Activated T-cell treated with anti-CD3 and anti-CD28 coated beads, Interleukin-2, amount 50 U/mL, for 72 hours (primary cell): Measurements from ENCODE around the gene CIB4. TPM values are rescaled to one million over a fixed set of nuclear protein-coding genes. Genes with fewer than 3 reads are reported as not detected.
"Not testable (repeated sequence)": the region's sequence is repeated elsewhere in the genome, so short reads cannot be mapped to it uniquely, and the experiment has no call there.

Source experiments
- ATAC-seq, 2 donors: fragments of 150-1000 bp; cut with Tn5 transposase; replicated peaks in 1 of 2; 2 replicates each; pipeline ENCODE4 v1.10.0; 2021; ENCODE audit warnings: moderate library complexity in 2 of 2, mild to moderate bottlenecking in 1 of 2
- DNase-seq, 2 donors: peaks; one replicate each; pipeline ENCODE4 v3.0.0; 2021 to 2022; ENCODE audit warnings: mixed read lengths in 1 of 2
- H3K27ac Mint-ChIP-seq: one replicate; pipeline ENCODE4 v1.8.0; 2022; ENCODE audit warnings: mild to moderate bottlenecking, moderate library complexity, mixed read lengths
- H3K27me3 Mint-ChIP-seq: one replicate; pipeline ENCODE4 v1.8.0; 2022; ENCODE audit warnings: low read depth, mixed read lengths
- H3K36me3 Mint-ChIP-seq, 2 donors: one replicate each; pipeline ENCODE4 v1.8.0; 2022; ENCODE audit warnings: mixed read lengths in 2 of 2, mild to moderate bottlenecking in 1 of 2; ENCODE audit not compliant: insufficient read depth in 2 of 2
- H3K4me1 Mint-ChIP-seq: one replicate; pipeline ENCODE4 v1.8.0; 2022; ENCODE audit warnings: low read depth, mixed read lengths
- H3K4me3 Mint-ChIP-seq, 2 donors: one replicate each; pipeline ENCODE4 v1.8.0; 2022; ENCODE audit warnings: mild to moderate bottlenecking in 2 of 2, mixed read lengths in 2 of 2, moderate library complexity in 2 of 2
- H3K9me3 Mint-ChIP-seq, 2 donors: one replicate each; pipeline ENCODE4 v1.8.0; 2022; ENCODE audit warnings: mixed read lengths in 2 of 2
- total RNA-seq, 2 donors: library from RNA; stranded (reverse); gene quantifications; one replicate each; pipeline ENCODE4 v1.2.3, GENCODE V29; 2022

The CIB4 gene
- total RNA-seq, 2 donors from 2014 or later: not detected

DNA sequence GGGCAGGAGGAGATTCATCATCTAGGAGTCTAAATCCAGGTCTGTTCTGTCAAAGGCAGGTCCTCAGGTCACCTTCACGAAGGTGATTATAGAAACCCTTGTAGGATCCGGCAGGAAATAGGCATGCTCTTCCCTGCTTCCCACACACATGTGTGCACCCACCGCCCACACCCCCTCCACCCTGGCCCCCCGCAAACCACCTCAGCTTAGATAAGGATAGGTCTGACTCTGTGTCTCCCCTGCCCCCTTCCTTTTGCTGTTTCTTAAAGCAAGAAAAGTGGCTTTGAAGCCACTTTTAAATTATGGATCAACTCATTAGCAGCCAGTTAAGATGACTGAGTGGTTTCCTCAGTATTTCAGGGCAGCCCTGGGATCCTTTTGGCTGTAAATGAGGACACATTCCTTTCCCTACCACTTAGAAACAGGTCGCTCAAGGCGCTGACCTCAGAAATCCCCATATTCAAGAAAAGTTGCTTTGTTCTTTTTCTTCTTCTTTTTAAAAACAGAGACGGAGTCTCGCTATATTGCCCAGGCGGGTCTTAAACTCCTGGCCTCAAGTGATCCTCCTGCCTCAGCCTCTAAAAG, 14.5 kb upstream of the CIB4 start:
- no peak overlapping the region for H3K27ac Mint-ChIP-seq
- no peaks in the 10 kb centered on the region for H3K4me1 Mint-ChIP-seq
- H3K4me3 Mint-ChIP-seq: no peak overlapping the region
- H3K27me3 Mint-ChIP-seq: peaks cover 3% of the 10 kb centered on the region
- no peak for DNase-seq
- peaks cover 0 to 2% of the 10 kb centered on the region in 2 donors for H3K36me3 Mint-ChIP-seq
- peaks cover 0 to 7% of the 10 kb centered on the region in 2 donors for H3K9me3 Mint-ChIP-seq
- ATAC-seq: no peak

- not testable (repeated sequence) for DNase-seq, H3K27me3 Mint-ChIP-seq, ATAC-seq, H3K36me3 Mint-ChIP-seq, H3K4me1 Mint-ChIP-seq, H3K9me3 Mint-ChIP-seq, H3K27ac Mint-ChIP-seq, H3K4me3 Mint-ChIP-seq
Measured at GRCh38 chr2:26655120-26655519, 14.0 kb upstream of the CIB4 start.

DNA sequence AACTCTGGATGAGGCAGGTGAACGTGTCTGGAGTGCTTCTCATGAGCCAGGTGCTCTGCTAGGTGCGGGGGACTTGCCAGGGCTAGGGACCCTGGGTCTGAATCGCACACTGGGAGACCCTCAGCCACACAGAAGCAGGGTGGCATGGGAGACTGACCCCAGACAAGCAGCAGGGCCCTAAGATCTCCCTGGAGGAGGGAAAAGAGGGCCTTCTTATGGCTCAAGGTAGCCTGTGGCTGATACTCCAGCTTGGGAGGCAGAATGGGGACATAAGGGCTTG, 12.8 kb upstream of the CIB4 start:
- ATAC-seq (no peak), DNase-seq (no peak)
- H3K4me1 Mint-ChIP-seq: no peaks in the 10 kb centered on the region
- peaks cover 0 to under 1% of the 10 kb centered on the region in 2 donors for H3K9me3 Mint-ChIP-seq
- H3K4me3 Mint-ChIP-seq: no peak overlapping the region
- no peaks in the 10 kb centered on the region for H3K36me3 Mint-ChIP-seq
- peaks cover 13% of the 10 kb centered on the region for H3K27me3 Mint-ChIP-seq
- H3K27ac Mint-ChIP-seq: no peak overlapping the region

DNA sequence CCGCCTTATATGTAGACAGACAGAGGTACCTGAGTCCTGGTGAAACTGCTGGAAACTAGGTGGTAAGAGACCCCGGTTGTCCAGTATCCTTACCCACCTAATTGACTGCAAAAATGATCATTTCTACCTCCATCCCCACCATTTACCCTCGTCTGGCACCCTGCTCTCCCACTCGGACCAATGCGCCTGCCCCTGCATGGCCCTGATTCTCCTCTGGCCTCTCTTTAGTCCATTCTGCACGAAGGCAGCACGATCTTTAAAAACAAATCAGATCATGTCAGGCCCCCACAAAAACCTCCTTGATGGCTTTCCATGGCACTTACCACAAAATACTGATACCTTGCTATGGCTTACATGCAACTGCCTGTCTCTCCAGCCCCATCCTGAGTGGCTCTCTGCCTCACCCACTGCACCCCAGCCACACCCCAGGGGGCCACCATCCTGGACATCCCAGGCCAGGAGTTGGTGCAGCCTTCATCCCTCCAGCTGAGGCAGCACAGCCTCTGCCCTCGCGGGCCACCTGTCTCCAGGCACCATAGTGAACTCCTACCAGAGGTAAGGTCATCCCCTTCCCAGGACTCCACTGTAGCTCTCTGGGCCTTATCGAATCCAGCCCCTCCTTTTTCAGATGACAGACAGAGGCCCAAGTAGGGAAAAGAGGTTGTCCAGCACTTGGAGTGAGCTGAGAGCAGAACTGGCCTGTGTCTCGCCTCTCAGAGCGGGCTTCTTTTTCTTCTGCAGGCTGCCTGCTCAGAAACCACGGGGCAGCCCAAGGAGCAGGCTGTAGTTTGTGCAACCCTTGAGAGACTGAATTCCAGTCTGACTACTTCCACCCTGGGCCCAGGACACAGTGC, 12.3 kb upstream of the CIB4 start:
- peaks cover 13% of the 10 kb centered on the region for H3K27me3 Mint-ChIP-seq
- DNase-seq (no peak), ATAC-seq (no peak)
- H3K4me1 Mint-ChIP-seq: no peaks in the 10 kb centered on the region
- H3K9me3 Mint-ChIP-seq: no peaks in the 10 kb centered on the region
- H3K27ac Mint-ChIP-seq: no peak overlapping the region
- no peak overlapping the region for H3K4me3 Mint-ChIP-seq
- no peaks in the 10 kb centered on the region for H3K36me3 Mint-ChIP-seq

GRCh38 chr2:26652361-26653041, 11.3 kb upstream of the CIB4 start:
- DNase-seq: no peak
- no peaks in the 10 kb centered on the region for H3K36me3 Mint-ChIP-seq
- ATAC-seq: no peak
- no peaks in the 10 kb centered on the region for H3K9me3 Mint-ChIP-seq
- no peaks in the 10 kb centered on the region for H3K4me1 Mint-ChIP-seq
- no peak overlapping the region for H3K27ac Mint-ChIP-seq
- no peak overlapping the region for H3K4me3 Mint-ChIP-seq
- peaks cover 13% of the 10 kb centered on the region for H3K27me3 Mint-ChIP-seq

- Mint-ChIP-seq H3K4me3 (no peak overlapping the region), H3K36me3 (no peaks in the 10 kb centered on the region), H3K4me1 (no peaks in the 10 kb centered on the region), H3K27me3 (peaks cover 18% of the 10 kb centered on the region), H3K27ac (no peak overlapping the region), H3K9me3 (no peaks in the 10 kb centered on the region)
- no peak for ATAC-seq
- DNase-seq: no peak
Measured at GRCh38 chr2:26651799-26652198, 10.6 kb upstream of the CIB4 start.

DNA sequence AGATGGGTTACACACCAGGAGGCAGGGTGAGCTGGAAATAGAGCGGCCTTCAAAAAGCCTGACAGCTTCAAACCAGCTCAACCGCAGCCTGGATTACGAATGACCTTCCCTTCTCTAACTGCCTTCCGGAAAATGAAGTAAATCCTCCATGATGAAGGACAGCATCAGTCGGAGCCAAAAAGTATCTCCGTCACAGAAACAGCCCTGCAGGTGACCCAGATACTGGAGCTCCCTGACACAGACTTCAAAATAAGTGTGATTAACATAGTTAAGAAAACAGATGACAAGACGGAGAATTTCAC, 10.3 kb upstream of the CIB4 start:
- no peak for DNase-seq

GRCh38 chr2:26650713-26651469, 9.7 kb upstream of the CIB4 start:
- H3K27me3 Mint-ChIP-seq: peaks cover 24% of the 10 kb centered on the region
- no peaks in the 10 kb centered on the region for H3K36me3 Mint-ChIP-seq
- H3K4me1 Mint-ChIP-seq: no peaks in the 10 kb centered on the region
- DNase-seq: no peak
- H3K27ac Mint-ChIP-seq: no peak overlapping the region
- ATAC-seq: no peak
- no peaks in the 10 kb centered on the region for H3K9me3 Mint-ChIP-seq
- no peak overlapping the region for H3K4me3 Mint-ChIP-seq

More for the DNA sequence above, 10.3 kb upstream of the CIB4 start:
- H3K4me1 Mint-ChIP-seq: no peaks in the 10 kb centered on the region
- peaks cover 19% of the 10 kb centered on the region for H3K27me3 Mint-ChIP-seq
- H3K27ac Mint-ChIP-seq: no peak overlapping the region
- H3K9me3 Mint-ChIP-seq: no peaks in the 10 kb centered on the region
- H3K36me3 Mint-ChIP-seq: no peaks in the 10 kb centered on the region
- no peak overlapping the region for H3K4me3 Mint-ChIP-seq
- no peak for ATAC-seq

GRCh38 chr2:26649992-26650712, 9.0 kb upstream of the CIB4 start:
- H3K36me3 Mint-ChIP-seq: no peaks in the 10 kb centered on the region
- H3K27ac Mint-ChIP-seq: no peak overlapping the region
- ATAC-seq (no peak), DNase-seq (no peak)
- H3K9me3 Mint-ChIP-seq: no peaks in the 10 kb centered on the region
- no peaks in the 10 kb centered on the region for H3K4me1 Mint-ChIP-seq
- no peak overlapping the region for H3K4me3 Mint-ChIP-seq
- peaks cover 31% of the 10 kb centered on the region for H3K27me3 Mint-ChIP-seq

- Mint-ChIP-seq H3K27me3 (peaks cover 36% of the 10 kb centered on the region), H3K4me1 (no peaks in the 10 kb centered on the region), H3K36me3 (no peaks in the 10 kb centered on the region), H3K9me3 (no peaks in the 10 kb centered on the region), H3K4me3 (no peak overlapping the region), H3K27ac (no peak overlapping the region)
- ATAC-seq: no peak
- DNase-seq: no peak
Measured at GRCh38 chr2:26649322-26649721, 8.2 kb upstream of the CIB4 start.

- H3K27me3 Mint-ChIP-seq: peaks cover 42% of the 10 kb centered on the region
- no peak overlapping the region for H3K27ac Mint-ChIP-seq
- H3K4me1 Mint-ChIP-seq: no peaks in the 10 kb centered on the region
- DNase-seq: no peak
- no peaks in the 10 kb centered on the region for H3K9me3 Mint-ChIP-seq
- no peak for ATAC-seq
- no peak overlapping the region for H3K4me3 Mint-ChIP-seq
- H3K36me3 Mint-ChIP-seq: no peaks in the 10 kb centered on the region
Measured at GRCh38 chr2:26648516-26648915, 7.3 kb upstream of the CIB4 start.

- Mint-ChIP-seq H3K27me3 (peaks cover 44% of the 10 kb centered on the region), H3K36me3 (no peaks in the 10 kb centered on the region), H3K4me1 (no peaks in the 10 kb centered on the region), H3K4me3 (no peak overlapping the region), H3K9me3 (no peaks in the 10 kb centered on the region), H3K27ac (no peak overlapping the region)
- DNase-seq: no peak
- no peak for ATAC-seq
Measured at GRCh38 chr2:26647981-26648380, 6.8 kb upstream of the CIB4 start.
